Umbilical cord (tissue), 2 donors: ENCODE results near the gene BDKRB2. TPM values are rescaled to one million over a fixed set of nuclear protein-coding genes. Genes with fewer than 3 reads are reported as not detected.
"Not testable (repeated sequence)": the region's sequence is repeated elsewhere in the genome, so short reads cannot be mapped to it uniquely, and the experiment has no call there.

Experiments
- DNase-seq: peaks from one replicate; pipeline ENCODE4 v3.0.0-alpha.2; 2015; ENCODE audit warnings: low spot score
- total RNA-seq: library from RNA; depleted of rRNA; stranded (reverse); fragments of >200 nt; gene quantifications from one replicate; pipeline ENCODE4 v1.2.3, GENCODE V29; 2014; ENCODE audit warnings: low replicate concordance; ENCODE audit not compliant: insufficient read depth

BDKRB2 gene
- total RNA-seq, 1 donor from 2014 or later = 7.0 TPM

- peak; percentile 27 for DNase-seq
Measured at GRCh38 chr14:96224480-96225096, 19.9 kb downstream of the BDKRB2 start.

GRCh38 chr14:96225213-96225612, 20.6 kb downstream of the BDKRB2 start:
- DNase-seq = no peak

- peak; percentile 72 for DNase-seq
Measured at GRCh38 chr14:96225745-96226151, 21.1 kb downstream of the BDKRB2 start.

GRCh38 chr14:96227428-96227827, 22.8 kb downstream of the BDKRB2 start:
- no peak for DNase-seq

GRCh38 chr14:96229315-96229714, 24.7 kb downstream of the BDKRB2 start:
- DNase-seq = no peak

GRCh38 chr14:96231056-96231455, 26.4 kb downstream of the BDKRB2 start:
- DNase-seq = peak; percentile 38

GRCh38 chr14:96231526-96232130, 27.0 kb downstream of the BDKRB2 start:
- peak; percentile 15 for DNase-seq

- no peak for DNase-seq
Measured at GRCh38 chr14:96232506-96232905, 27.9 kb downstream of the BDKRB2 start.

GRCh38 chr14:96233661-96234060, 29.0 kb downstream of the BDKRB2 start:
- DNase-seq = no peak

- DNase-seq = no peak
Measured at GRCh38 chr14:96235426-96235825, 30.8 kb downstream of the BDKRB2 start.

GRCh38 chr14:96237641-96238040, 33.0 kb downstream of the BDKRB2 start:
- no peak for DNase-seq

GRCh38 chr14:96238676-96239265, 34.1 kb downstream of the BDKRB2 start:
- no peak for DNase-seq

GRCh38 chr14:96239711-96240141, 35.1 kb downstream of the BDKRB2 start:
- no peak for DNase-seq

- no peak for DNase-seq
Measured at GRCh38 chr14:96240641-96241040, 36.0 kb downstream of the BDKRB2 start.

- DNase-seq = no peak
Measured at GRCh38 chr14:96242126-96242525, 37.5 kb downstream of the BDKRB2 start.

- no peak for DNase-seq
Measured at GRCh38 chr14:96243785-96244184, 39.1 kb downstream of the BDKRB2 start.

- DNase-seq = not testable (repeated sequence)
Measured at GRCh38 chr14:96245074-96245473, 40.4 kb downstream of the BDKRB2 start.

- no peak for DNase-seq
Measured at GRCh38 chr14:96245710-96246538, 41.3 kb downstream of the BDKRB2 start.

GRCh38 chr14:96246539-96246847, 41.9 kb downstream of the BDKRB2 start:
- DNase-seq = peak; percentile 96

- DNase-seq = no peak
Measured at GRCh38 chr14:96247031-96247430, 42.4 kb downstream of the BDKRB2 start.

GRCh38 chr14:96249029-96249428, 44.4 kb downstream of the BDKRB2 start:
- peak; percentile 89 for DNase-seq

GRCh38 chr14:96250485-96250884, 45.8 kb downstream of the BDKRB2 start:
- DNase-seq = no peak
